AG09309 (cell line): ENCODE data around the gene PMS2.

Experiments used
- DNase-seq: peaks from one replicate; pipeline ENCODE4 v3.0.0-alpha.2; 2010; ENCODE audit warnings: low read depth
- H3K4me3 ChIP-seq: 2 replicates; pipeline ENCODE4 v1.5.1; 2011; ENCODE audit warnings: mild to moderate bottlenecking, low read depth, low read length, moderate library complexity; ENCODE audit not compliant: control insufficient read depth
- TF ChIP-seq, protein P1 (sequence below): IDR thresholded peaks from 2 replicates; pipeline ENCODE4 v1.5.1; 2011; ENCODE audit warnings: mild to moderate bottlenecking, low read depth, low read length, inconsistent platforms; ENCODE audit not compliant: insufficient read depth, control insufficient read depth; ENCODE audit errors: missing control alignments

PMS2 gene

GRCh38 chr7:6035165-6035564 is 26.3 kb upstream of the PMS2 start:
- no peak overlapping the region for H3K4me3 ChIP-seq
- TF ChIP-seq, protein P1, sequence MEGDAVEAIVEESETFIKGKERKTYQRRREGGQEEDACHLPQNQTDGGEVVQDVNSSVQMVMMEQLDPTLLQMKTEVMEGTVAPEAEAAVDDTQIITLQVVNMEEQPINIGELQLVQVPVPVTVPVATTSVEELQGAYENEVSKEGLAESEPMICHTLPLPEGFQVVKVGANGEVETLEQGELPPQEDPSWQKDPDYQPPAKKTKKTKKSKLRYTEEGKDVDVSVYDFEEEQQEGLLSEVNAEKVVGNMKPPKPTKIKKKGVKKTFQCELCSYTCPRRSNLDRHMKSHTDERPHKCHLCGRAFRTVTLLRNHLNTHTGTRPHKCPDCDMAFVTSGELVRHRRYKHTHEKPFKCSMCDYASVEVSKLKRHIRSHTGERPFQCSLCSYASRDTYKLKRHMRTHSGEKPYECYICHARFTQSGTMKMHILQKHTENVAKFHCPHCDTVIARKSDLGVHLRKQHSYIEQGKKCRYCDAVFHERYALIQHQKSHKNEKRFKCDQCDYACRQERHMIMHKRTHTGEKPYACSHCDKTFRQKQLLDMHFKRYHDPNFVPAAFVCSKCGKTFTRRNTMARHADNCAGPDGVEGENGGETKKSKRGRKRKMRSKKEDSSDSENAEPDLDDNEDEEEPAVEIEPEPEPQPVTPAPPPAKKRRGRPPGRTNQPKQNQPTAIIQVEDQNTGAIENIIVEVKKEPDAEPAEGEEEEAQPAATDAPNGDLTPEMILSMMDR: no peak
- no peak for DNase-seq

DNA sequence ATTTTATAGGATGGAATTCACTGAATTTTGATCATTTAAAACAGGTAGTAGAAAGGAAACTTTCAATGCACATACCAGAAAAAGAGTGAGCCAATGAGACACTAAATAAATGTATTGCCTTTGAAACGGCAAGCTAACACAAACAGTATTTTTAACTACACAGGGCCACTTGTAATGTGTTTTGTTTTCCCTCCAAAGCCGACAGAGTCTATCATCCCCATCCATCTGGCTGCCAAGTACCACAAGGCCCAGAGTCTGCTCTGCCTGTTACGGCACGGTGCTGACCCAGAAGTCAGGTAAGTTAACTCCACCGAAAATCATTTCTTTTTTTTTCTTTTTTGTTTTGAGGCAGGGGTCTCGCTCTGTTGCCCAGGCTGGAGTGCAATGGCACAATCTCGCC is 23.8 kb upstream of the PMS2 start:
- TF ChIP-seq, protein P1: no peak
- H3K4me3 ChIP-seq: no peak overlapping the region
- no peak for DNase-seq

DNA sequence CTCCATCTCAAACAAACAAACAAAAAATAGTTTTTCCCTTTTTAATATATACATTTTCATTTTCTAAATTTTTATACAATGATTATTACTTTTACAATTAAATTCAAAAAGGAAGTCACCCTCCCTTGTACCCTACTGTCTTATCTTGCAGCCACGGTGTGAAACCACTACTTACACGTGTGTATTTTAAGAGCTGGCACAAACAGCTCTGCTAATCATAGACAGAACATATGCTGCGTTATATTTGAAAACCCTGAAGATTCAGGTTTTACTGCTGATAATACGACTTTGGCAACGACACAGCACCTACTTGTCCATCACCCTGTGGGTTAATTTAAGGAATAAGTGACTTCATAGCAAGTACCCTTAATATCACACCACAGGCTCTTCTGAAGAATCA is 23.3 kb upstream of the PMS2 start:
- TF ChIP-seq, protein P1: no peak
- no peak overlapping the region for H3K4me3 ChIP-seq
- no peak for DNase-seq

DNA sequence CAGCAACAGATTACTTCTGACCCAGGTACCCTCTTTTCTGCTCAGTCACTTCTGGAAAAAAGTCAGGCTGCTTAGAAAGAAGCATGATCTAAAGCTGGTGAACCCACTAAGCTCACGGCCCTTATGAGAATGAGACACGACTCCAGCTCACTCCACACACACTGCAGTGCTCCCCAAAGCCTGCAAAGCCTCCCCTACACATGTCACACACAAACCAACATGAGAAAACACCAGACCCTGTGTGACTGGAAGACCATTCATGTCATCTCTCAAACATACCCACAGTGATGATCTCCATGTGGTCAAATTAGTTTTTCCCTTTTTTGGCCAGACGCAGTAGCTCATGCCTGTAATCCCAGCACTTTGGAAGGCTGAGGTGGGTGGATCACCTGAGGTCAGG is 22.7 kb upstream of the PMS2 start:
- TF ChIP-seq, protein P1: no peak
- DNase-seq: no peak
- H3K4me3 ChIP-seq: no peak overlapping the region

DNA sequence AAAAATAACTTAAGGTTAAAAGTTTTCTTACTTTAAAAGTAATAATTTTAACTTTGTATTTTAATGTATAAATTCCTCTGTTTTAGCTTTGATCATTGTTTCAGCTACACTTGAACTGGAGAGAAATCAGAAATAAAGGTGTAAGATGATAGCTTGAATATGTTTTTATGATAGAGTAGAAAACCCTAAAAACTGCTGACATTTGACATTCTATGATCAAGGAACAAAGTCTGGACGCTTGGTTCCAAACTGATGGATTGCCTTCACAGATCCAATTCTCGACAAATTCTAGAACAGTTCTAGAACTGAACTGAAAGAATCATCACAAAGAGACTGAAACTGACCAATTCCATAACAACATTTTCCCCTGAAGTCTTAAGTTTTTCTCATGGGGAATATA is 22.1 kb upstream of the PMS2 start, which contains the start of gene ANKRD61:
Gene ANKRD61, plus strand, starts transcription at position 389 of the 400 bp plus-strand sequence. Its CDS starts 0 bp downstream, at position 389.
- H3K4me3 ChIP-seq: no peak within 1 kb of the TSS
- no peak for DNase-seq
- TF ChIP-seq, protein P1: no peak

- no peak for DNase-seq
- H3K4me3 ChIP-seq: no peak overlapping the region
- TF ChIP-seq, protein P1: no peak
Measured at GRCh38 chr7:6028563-6028962, 19.7 kb upstream of the PMS2 start.
